ENCODE measurements around the gene WWP2.

- TF ChIP-seq CTCF (IDR thresholded peaks at IDR 0.05; ENCODE audit: extremely low read depth in 1 of 2, insufficient read depth in 1 of 2, low read depth in 1 of 2, low read length in 2 of 2) (no peak), JUN (IDR thresholded peaks at IDR 0.05; ENCODE audit: borderline replicate concordance, insufficient read depth, insufficient read length, low read depth) (no peak), POLR2A (IDR thresholded peaks at IDR 0.05; ENCODE audit: low read depth, low read length) (no peak), GATA2 (IDR thresholded peaks at IDR 0.05; ENCODE audit: insufficient read depth, insufficient read length, low read depth, low read length) (no peak), POLR2AphosphoS5 (IDR thresholded peaks at IDR 0.05; ENCODE audit: insufficient read depth, low read depth, low read length) (no peak), MAX (IDR thresholded peaks at IDR 0.05; ENCODE audit: insufficient read depth, insufficient read length) (no peak)
Measured at GRCh38 chr16:69745959-69746358, 16.2 kb upstream of the WWP2 start.

Data from endothelial cell of umbilical vein (primary cell).